Measurements from ENCODE around the gene NAV3. TPM values are rescaled to one million over a fixed set of nuclear protein-coding genes. Genes with fewer than 3 reads are reported as not detected.

The NAV3 gene
- total RNA-seq, 1 experiment from 2014 or later = 3.0 TPM

- H3K23me2 ChIP-seq (ENCODE audit: insufficient read length, low read depth, low read length, poor library complexity, severe bottlenecking) = no peaks in the 10 kb centered on the region
- H3K79me1 ChIP-seq (ENCODE audit: insufficient read depth, low read depth, low read length, poor library complexity, severe bottlenecking) = no peaks in the 10 kb centered on the region
- no peak overlapping the region for H2BK20ac ChIP-seq (ENCODE audit: low read depth, low read length, poor library complexity, severe bottlenecking)
- H3T11ph ChIP-seq (ENCODE audit: low read length) = no peak overlapping the region
- no peak overlapping the region for H2BK5ac ChIP-seq (ENCODE audit: insufficient read length, low read length)
- no peaks in the 10 kb centered on the region for H3K27me3 ChIP-seq (ENCODE audit: insufficient read depth, low read length)
- H3K9me3 ChIP-seq (ENCODE audit: control insufficient read depth, low read depth, low read length) = no peaks in the 10 kb centered on the region
- H2AK5ac ChIP-seq (ENCODE audit: insufficient read length, low read length) = no peak overlapping the region
- H4K5ac ChIP-seq (ENCODE audit: insufficient read length, low read depth, low read length) = no peak overlapping the region
- H3K4me1 ChIP-seq (ENCODE audit: insufficient read depth, low read length) = no peaks in the 10 kb centered on the region
- no peak overlapping the region for H2BK15ac ChIP-seq (ENCODE audit: low read depth, low read length)
- no peak overlapping the region for H2BK120ac ChIP-seq (ENCODE audit: low read depth, low read length, poor library complexity, severe bottlenecking)
- DNase-seq = no peak
- H3K18ac ChIP-seq (ENCODE audit: insufficient read length, low read depth, low read length) = no peak overlapping the region
- no peak overlapping the region for H3K14ac ChIP-seq (ENCODE audit: insufficient read depth, low read length)
- H4K20me1 ChIP-seq (ENCODE audit: control insufficient read depth, insufficient read depth, insufficient read length) = no peaks in the 10 kb centered on the region
- H3K4ac ChIP-seq (ENCODE audit: low read depth, low read length) = no peak overlapping the region
- no peak overlapping the region for H3K4me2 ChIP-seq (ENCODE audit: insufficient read depth, insufficient read length, low read length)
- H3K27ac Mint-ChIP-seq = no peak overlapping the region
- H3K27ac ChIP-seq (ENCODE audit: insufficient read length, low read depth, low read length) = no peak overlapping the region
- H3K27me3 Mint-ChIP-seq (ENCODE audit: low read depth) = no peaks in the 10 kb centered on the region
- no peaks in the 10 kb centered on the region for H3K79me2 ChIP-seq (ENCODE audit: insufficient read depth, low read length)
- no peaks in the 10 kb centered on the region for H3K36me3 Mint-ChIP-seq (ENCODE audit: insufficient read depth in 1 of 3, low read depth in 3 of 3)
- no peak overlapping the region for H3K56ac ChIP-seq (ENCODE audit: insufficient read length, low read depth, low read length)
- H4K8ac ChIP-seq (replicated peaks; ENCODE audit: insufficient read length, low read depth, low read length) = no peak overlapping the region
- no peak overlapping the region for H2BK12ac ChIP-seq (ENCODE audit: insufficient read length, low read depth, low read length)
- no peak overlapping the region for H3K4me3 Mint-ChIP-seq
- H2AFZ ChIP-seq (ENCODE audit: low read length) = no peak overlapping the region
- H3K4me1 Mint-ChIP-seq = no peaks in the 10 kb centered on the region
- no peak overlapping the region for H3K23ac ChIP-seq (ENCODE audit: insufficient read length, low read depth, low read length)
- no CpG with 5 or more reads among the region's 1 CpG for WGBS (ENCODE audit: extremely low coverage, insufficient read length, low lambda C conversion rate)
- no peak overlapping the region for H4K91ac ChIP-seq (ENCODE audit: insufficient read length, low read depth, low read length)
- no peak overlapping the region for H3K9ac ChIP-seq (ENCODE audit: extremely low read depth, insufficient read length, low read length)
- no peaks in the 10 kb centered on the region for H3K9me3 Mint-ChIP-seq
- TF ChIP-seq, protein P1, sequence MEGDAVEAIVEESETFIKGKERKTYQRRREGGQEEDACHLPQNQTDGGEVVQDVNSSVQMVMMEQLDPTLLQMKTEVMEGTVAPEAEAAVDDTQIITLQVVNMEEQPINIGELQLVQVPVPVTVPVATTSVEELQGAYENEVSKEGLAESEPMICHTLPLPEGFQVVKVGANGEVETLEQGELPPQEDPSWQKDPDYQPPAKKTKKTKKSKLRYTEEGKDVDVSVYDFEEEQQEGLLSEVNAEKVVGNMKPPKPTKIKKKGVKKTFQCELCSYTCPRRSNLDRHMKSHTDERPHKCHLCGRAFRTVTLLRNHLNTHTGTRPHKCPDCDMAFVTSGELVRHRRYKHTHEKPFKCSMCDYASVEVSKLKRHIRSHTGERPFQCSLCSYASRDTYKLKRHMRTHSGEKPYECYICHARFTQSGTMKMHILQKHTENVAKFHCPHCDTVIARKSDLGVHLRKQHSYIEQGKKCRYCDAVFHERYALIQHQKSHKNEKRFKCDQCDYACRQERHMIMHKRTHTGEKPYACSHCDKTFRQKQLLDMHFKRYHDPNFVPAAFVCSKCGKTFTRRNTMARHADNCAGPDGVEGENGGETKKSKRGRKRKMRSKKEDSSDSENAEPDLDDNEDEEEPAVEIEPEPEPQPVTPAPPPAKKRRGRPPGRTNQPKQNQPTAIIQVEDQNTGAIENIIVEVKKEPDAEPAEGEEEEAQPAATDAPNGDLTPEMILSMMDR (conservative IDR thresholded peaks at IDR 0.05) = no peak
Measured at GRCh38 chr12:78087363-78087675, 256.6 kb downstream of the NAV3 start.
